Activated CD4-positive, alpha-beta T cell treated with anti-CD3 and anti-CD28 coated beads for 24 hours (primary cell): ENCODE results near the gene CEP63.
"Not testable (repeated sequence)": the region's sequence is repeated elsewhere in the genome, so short reads cannot be mapped to it uniquely, and the experiment has no call there.

ENCODE experiments used
- DNase-seq, 2 donors: peaks; one replicate each; pipeline ENCODE4 v3.0.0-alpha.2; 2020; ENCODE audit warnings: low read depth in 2 of 2

The CEP63 gene

DNA sequence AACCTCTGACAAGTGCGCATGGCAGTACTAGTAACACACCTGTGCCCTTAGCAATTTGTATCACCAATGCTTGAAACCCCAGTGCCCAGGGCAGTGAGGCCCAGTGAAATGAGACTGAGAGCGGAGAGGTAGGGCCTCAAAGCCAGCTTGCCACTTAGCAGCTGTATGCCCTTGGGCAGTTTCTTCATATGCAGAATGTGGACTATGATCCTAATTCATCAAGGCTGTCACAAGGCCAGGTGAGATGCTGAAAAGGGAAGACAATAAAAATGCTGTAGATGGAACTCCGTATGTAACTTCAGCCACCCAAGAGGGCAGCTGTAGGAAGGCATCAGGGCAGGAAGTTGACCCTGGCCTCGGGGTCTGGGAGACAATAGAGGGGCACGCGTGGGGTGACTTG is 90.6 kb downstream of the CEP63 start:
- DNase-seq = no peak

DNA sequence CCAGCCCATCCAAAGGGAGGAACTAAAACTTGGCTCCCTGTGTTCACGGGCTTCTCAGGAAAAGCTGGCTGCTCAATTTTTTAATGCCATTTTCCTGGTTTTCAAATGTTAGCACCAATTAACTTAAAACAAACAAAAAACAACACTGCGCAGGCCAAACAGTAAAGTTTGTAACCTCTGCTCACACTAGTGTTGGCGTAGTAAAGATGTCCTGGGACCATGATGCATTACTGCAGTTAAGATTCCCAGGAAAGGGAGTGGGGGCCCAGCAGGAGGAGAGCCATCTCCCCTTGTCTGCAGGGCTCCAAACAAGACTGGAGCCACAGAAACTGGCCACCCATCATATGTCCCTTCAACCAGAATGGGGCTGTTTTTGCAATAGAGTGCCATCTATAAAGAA is 91.0 kb downstream of the CEP63 start:
- no peak for DNase-seq

DNA sequence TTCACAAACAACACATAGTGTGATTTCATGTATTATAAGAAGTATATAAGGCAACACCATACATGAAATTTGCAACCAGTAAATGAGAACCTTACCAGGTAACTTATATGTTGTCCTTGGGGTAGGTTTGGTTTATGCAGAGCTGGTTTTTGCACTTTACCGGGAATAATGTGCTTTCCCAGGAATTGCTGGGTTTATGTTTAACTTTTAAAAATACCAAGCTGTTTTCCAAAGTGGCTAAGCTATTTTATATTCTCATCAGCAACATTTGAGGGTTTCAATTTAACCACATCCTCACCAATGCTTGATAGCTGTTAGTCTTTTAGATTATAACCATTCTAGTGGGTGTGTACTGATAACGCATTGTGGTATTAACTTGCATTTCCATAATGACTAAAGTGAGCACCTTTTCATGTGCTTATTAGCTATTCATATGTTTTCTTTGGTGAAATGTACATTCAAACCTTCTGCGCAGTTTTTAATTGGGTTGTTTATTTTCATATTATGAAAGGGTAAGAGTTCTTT is 93.3 kb downstream of the CEP63 start:
- no peak for DNase-seq

DNA sequence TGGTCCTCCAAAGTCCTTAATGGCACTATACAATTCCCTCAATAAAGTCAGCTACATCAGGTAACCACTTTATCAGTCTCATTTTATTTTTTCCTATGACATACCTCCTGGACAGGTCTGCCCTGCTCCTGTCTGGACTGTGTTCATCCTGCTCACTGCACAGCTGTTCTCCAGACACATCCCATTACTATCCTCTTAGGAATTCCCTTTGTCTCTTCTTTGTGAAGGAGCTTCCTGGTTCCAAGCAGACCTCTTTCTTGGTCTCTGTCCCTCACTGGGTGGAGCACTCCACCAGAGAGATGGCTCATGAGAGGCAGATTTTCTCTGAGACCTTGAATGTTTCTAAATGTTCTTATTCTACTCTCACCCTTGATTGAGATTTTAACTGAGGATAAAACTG is 104.9 kb downstream of the CEP63 start:
- no peak for DNase-seq

DNA sequence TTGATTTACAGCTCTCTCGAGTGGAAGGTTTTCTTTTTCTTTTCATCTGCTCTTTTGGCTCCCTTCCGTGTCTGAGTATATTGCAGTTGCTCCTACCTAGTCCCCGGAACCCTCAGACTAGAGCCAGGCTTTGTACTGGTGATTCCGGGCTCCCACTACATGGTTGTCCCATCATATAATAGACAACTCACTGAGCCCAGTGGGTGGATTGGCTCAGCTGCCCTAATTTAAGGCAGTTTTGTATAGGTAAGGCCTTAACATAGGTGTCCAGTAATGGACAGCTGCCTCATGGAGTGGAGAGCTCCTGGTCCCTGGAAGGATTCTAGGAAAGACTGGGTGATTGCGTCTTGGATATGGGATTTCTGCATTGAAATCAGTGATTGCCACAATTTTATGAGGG is 106.9 kb downstream of the CEP63 start:
- no peak for DNase-seq

DNA sequence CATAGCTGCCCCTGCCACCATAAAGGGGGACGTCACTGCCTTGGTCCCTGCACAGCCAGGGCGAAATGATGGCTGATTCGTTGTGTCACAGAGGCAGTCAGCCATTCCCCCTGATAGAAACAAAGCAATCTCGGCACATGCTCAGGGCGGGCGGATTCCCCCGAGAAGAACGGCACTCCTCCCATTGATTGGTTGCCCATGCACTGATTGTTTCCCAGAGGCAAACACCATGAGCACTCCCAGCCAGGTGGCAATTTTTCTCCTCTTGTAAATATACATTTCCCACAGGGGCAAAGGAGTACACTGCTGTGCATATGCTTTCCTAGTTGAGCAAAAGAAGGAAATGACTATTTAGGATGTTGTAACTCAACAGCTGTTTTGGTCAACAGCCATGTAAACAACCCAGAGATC is 108.5 kb downstream of the CEP63 start:
- DNase-seq = no peak

DNA sequence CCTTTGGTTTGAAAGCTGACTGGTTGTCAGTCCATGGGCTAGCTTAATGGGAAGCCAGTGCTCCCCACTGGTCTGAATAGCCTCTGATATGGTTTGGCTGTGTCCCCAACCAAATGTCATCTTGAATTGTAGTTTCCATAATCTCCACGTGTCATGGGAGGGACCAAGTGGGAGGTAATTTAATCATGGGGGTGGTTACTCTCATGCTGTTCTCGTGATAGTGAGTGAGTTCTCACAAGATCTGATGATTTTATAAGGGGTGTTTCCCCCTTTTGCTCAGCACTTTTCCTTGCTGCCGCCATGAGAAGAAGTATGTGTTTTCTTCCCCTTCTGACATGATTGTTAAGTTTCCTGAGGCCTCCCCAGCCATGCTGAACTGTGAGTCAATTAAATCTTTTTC is 109.1 kb downstream of the CEP63 start:
- not testable (repeated sequence) for DNase-seq

DNA sequence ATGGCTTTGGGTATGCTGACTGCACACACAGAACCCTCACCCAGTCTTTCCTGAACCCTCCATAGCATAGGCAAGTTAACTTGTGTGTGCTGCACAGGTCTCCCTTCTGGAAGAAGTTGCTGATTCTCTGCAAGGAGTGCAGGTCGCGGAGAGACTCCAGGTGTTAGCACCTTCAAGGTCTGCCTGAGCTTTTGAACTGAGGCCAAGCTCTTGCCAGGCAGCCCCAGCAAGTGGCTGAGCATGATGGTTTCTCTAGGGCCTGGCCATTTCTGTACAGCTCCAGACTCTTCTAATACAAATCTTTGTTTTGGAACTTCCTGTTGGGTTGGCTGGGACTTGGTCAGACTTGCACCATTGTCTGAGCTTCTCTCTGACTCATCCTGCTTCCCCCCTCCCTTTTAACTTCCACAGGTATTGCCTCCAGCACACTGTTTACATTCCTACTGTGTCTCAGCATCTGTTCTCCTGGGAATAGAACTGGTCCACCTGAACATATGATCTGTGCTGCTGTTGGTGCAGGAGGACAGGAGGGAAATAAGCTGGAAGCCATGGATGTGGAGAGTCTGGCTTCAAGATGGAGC is 111.6 kb downstream of the CEP63 start:
- no peak for DNase-seq

DNA sequence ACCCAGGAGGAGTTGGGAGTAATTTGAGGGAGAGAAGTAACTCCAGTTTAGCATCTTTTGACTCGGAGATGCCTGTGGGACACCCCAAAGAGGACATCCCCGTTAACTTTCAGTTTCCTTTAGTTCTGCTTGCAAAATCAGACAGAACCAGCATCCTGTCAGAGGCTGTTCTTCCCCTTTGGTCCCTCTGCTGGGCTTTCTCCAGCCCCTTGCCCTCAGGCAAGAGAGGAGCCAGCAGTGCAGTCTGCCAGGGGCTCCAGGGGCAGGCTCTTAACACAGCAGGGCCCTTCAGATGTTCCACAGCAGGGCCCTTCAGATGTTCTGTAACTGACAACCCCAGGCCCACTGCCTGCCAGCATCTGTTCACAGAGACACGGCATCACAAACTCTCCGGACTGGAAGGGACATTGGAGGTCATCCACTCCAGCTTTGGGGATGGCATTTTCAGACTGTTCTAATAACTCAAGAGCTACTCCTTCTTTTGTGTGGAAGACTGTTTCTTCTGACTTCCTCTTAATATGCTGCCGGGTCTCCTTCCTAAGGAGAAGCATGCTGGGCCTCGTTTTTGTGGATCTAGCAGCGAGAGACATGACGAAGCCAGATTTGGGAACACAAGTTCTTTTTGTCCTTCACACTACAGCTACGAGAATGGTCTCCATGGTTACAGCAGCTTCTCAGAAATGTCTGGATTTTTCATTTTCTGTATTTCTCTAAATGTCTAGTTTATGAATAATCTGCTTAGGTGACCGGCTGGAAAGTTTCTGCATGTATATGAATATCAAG is 113.1 kb downstream of the CEP63 start:
- DNase-seq = no peak

DNA sequence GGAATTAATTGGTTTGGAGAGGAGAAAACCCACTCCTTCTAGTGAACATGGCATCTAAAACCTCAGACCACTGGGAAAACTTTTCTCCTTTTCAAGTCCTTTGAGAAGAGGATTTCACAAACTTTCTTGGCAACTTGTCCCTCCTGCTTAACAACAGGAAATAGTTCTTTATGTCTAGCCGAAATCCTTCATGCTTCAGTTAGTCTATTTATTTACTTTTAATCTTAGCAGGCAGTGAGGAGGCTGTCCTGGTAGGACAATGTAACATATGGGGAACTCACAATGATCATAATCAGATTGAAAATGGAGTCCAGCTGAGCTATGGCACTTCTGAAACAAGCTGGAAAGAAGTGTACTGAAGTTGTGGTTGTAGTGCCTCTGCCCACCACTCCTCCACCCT is 114.3 kb downstream of the CEP63 start:
- no peak for DNase-seq

DNA sequence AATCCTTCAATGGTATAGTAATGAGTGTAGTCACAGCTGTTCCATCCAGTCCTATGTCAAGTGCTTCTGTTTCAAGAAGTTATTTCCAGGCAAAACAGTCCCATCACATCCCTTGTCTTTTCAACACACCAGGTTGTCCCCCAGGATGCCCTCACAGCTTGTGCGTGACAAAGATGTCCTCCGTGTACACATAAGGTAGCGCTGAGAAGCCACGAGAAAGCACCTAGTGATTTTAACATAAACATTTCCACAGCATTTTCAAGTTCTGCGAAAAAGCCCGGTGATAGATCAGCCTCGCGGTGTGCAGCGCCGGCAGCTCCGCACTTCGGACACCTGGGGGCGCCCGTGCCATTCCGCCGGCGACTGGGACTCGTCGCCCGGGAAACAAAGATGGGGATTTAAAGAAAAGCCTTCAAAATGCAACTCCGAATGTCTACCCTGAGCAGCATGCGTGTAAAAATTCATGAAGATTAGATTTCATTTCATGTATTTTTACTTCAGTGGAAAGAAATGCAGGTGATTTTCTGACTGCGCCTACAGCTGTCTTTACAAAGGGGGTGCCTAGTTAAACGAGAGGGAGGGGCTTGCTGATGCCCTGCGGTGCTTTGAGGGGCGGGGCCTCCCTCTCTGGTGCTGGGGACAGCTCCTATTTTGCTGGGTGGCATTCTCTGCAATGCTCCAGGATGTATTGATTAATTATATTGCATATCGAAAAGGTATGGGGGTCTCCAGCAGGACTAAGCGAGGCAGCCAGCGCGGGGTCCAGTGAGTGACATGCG is 115.0 kb downstream of the CEP63 start:
- DNase-seq = peak; percentile 40 to 52

DNA sequence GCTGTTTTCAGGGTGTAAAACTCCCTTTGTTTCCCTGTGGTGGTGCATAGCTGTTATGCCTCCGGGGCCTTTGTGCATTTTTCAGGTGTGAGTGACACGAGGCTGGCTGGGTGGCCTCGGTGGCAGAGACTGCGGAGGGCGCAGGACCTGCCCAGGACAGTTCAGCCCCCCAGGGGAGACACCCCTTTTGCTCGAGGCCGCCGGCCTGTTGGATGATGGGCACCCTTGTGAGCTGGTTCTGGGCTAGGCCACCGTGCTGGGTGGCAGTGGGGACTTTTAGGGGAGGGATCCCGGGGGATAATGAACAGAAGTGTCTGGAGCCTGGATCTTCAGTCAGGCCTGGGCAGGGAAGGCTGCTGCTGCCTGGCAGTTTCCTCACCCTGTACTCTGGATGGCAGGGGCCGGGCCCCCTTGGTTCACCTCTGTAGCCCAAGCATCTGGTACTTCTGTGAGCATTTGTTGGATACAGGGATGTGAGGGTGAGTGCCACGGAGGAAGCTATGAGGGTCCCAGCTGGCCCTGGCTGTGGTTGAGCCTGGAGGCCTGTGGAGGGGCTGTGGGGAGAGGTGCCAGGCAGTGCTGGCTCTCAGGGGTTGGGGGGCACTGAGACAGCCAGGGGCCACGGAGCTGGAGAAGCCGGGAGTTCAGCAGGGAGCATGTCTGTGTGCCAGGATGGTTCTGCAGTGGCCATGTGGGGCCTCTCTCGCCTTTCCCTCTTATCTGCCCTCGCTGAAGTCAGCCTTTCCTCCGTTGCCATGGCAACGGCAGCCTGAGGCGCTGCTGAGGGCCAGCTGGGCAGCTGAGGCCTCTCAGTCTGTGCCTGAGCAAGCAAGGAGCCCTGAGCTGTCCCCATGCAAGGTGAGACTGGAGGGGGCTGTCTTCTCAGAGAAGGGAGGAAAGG is 115.9 kb downstream of the CEP63 start:
- no peak for DNase-seq

DNA sequence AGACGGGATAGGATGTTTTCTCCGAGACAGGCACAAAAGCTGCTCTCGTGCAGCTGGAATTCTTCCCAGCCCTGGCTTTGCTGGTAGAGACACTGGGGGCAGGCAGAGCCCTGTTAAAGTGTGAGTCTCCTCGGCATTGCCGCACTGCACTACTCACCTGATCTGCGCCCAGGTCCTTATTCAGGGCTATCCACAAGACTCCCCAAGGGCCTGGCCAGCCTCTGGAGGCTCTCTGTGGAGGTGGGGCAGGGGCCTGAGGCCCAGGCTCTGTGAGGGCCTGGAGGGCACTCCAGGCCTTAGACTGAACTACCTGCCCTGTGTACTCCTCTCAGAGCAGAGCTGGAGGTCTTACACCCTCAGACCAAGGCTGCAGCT is 116.6 kb downstream of the CEP63 start:
- DNase-seq = no peak

DNA sequence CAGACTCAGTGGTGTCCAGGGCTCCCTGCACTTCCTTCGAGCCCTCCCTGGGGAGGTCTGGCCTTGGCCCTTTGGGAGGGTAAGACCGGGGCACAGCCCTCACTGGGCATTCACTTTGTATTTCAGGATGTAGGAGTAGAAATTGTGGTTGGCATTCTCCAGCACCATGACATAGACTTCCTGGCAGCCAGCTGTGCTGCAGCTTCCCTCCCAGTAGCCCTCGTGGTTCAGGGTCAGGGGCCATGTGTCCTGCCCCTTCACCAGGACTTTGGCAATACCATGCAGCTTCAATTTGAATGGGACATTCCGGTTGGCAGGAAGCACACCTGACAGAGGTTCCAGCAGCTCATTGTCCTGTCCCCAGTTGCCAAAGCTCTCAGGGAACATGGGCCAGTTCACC is 117.6 kb downstream of the CEP63 start:
- DNase-seq = no peak

DNA sequence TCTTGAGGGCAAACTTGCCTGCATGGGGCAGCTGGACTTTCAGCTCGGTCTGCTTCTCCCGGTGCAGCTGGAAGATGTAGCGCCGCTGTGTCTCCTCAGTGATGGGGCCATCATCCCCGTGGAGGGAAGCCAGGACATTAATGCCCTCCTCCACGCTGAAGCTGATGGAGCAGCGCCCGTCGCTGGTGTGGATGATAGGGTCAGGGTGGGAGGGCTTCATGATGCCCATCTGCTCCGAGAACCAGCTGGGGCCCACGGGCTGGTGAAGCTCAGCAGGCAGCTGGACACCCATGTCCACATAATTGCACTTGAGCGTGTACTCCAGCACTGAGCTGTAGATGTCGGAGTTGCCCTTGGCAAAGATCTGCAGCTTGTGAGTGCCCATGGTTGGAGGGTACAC is 118.1 kb downstream of the CEP63 start:
- no peak for DNase-seq

DNA sequence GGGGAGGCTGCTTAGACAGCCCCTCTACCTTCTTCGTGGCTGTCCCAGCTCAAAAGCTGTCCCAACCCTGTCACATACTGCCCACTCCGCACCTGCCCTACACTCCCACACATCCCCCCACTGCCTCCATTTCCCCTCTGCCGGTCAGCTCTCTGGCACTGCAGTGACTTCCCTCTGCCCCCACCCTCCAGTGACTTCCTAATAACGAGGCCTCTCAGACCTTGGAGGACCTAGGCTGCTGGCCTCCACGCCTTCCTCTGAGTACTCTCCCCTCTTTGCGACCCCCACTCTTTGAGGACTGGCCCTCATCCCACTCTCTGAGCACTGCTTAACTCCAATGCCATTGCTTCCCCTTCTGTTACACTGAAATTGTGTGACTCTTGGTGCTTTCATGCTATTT is 119.7 kb downstream of the CEP63 start:
- DNase-seq = no peak

DNA sequence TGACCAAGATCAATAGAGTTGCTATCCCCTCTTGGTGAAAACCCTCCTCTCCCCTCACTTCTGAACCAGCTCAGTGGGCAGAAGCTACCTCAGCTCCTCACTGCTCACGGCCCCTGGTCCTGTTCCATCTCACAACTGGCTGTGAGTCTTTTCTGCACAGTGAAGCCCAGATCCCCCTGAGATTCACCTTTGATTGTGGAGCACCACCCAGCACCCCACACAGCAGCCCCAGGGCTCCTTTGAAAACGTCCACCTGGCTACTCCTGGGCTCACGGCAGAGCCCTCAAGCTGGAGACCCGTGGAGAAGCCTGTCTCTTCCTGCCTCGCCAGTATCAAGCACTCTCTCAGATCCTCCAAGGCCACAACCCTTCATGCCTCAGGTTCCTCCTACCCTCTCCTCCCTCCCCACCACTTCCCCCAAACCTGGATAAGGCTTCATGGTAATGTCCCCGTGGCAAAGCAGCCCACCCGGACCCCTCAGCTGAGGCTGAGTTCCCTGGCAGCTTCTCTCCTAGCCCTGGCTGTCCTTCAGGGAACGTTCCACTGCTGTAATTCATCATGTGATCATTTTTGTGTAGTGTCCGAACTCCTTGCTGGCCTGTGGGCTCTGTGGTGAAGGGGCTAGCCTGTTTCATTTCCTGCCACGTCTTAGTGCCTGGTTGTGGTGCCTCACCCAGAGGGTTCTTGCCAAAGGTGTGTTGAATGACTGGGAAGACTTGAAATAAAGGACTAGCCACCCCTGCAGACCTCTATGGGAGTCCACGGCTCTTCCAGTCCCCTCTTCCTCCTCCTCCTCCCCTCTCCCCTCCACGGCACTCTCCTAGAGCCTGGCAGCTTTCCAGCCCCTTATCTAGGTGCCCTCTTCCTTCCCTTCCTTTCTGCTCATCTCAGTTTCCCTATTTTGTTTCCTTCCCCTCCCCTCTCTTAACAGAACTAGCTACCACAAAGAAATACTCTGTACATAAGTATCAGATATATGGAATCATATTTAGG is 120.5 kb downstream of the CEP63 start:
- no peak for DNase-seq

DNA sequence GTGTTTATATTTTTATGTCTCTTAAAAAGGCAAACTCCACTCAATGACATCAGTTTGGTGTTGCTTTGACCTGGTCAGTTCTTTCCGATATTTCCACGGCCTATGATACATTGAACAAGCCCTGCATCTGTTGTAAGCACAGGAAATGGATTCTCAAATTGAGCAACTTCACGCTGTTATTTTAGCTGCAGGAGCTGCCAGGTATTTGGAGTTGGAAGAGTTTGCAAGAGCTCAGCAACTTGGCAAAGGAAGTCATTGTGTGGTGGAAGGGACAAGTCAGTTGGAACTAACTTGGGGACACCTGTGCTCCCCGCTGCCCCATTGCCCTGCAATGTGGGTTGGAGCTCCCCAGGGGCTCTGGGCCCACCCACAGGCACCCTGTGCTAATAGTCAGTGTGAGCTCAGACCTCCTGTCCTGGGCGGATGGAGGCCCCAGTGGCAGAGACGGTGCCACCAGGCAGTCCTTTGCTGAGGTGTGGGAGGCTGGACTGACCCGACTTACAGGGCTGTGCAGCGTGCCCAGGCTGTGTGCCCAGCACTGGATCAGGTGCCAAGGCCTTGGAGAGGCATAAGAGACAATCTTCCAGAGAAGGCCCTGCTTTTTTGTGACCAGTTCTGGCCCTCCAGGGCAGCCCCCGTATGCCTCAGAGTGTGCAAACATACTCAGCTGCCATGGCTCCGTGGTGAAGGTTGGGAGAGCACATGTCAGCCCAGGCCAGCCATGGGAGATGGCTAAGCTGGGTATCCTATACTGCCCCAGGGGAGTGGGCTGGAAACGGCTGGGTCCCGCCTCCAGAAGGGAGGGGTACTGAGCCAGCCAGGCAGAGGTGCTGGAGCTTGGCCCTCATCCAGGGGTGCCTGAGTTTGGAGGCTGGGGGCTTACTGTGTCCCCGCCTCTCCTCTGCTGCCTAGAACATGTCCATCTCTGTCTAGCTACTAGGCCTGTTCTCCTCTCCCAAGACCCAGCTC is 121.5 kb downstream of the CEP63 start:
- DNase-seq = no peak

DNA sequence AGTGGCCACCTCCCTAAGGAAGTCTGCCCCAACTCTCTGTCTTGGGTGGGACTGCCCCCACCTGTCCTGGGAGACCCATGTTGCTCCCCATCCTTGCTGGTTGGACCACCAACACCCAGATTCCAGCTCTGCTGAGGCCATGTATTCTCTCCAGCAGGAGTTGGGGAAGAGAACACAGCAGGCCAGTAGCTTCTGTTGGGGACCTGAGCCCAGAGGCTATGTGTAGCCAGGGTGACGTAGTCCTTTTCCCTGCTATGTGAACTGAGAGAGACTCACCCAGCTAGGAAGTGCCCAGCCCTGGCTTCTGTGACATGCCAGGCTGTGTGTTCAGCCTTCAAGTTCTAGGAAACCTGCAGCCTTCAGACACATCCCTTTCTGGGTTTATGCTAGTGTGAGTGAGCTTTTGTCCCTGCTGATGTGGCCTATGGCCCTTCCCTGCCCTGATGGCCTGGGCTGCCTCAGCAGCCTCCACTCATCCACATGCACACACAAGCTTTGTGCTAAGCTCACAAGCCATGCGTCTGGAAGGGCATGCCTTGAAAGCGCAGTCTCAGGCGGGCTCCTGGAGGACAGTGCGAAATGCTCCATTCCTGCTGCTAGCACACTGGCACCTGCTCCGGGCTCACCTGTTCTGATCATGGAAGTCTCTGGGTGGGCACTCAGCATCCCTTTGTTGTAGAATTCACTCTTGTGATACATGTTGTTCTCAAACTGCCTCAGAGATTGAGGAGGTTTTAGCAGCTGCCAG is 122.3 kb downstream of the CEP63 start:
- DNase-seq = no peak
